Suppressor macrophage treated with lipopolysaccharide for 1 hour (primary cell): ENCODE results near the gene TTC23L.
"Not testable (repeated sequence)": the region's sequence is repeated elsewhere in the genome, so short reads cannot be mapped to it uniquely, and the experiment has no call there.

Source experiments
- DNase-seq, 3 donors: peaks; one replicate each; pipeline ENCODE4 v3.0.0-alpha.2; 2020 to 2022

Gene TTC23L

GRCh38 chr5:34838785-34839714, at the start of gene TTC23L:
TSS of gene TTC23L (plus strand) at chr5:34839164. CDS start at chr5:34840672, 1,508 bp downstream.
- peak; percentile 84 to 88 (median 86) for DNase-seq

- DNase-seq: no peak
Observed at GRCh38 chr5:34789639-34790038, 49.3 kb upstream of the TTC23L start.

- no peak for DNase-seq
Observed at GRCh38 chr5:34790069-34790468, 48.9 kb upstream of the TTC23L start.

- no peak for DNase-seq
Observed at GRCh38 chr5:34791761-34792244, 47.2 kb upstream of the TTC23L start.

- no peak for DNase-seq
Observed at GRCh38 chr5:34802834-34803563, 36.0 kb upstream of the TTC23L start.

- no peak for DNase-seq
Observed at GRCh38 chr5:34803974-34804732, 34.8 kb upstream of the TTC23L start.

- no peak for DNase-seq
Observed at GRCh38 chr5:34804913-34805312, 34.1 kb upstream of the TTC23L start.

GRCh38 chr5:34806532-34806931, 32.4 kb upstream of the TTC23L start:
- DNase-seq: no peak

- DNase-seq: no peak
Observed at GRCh38 chr5:34811706-34812105, 27.3 kb upstream of the TTC23L start.

- DNase-seq: no peak
Observed at GRCh38 chr5:34813509-34813908, 25.5 kb upstream of the TTC23L start.

GRCh38 chr5:34817558-34818351, 21.2 kb upstream of the TTC23L start:
- no peak for DNase-seq

- DNase-seq: no peak
Observed at GRCh38 chr5:34818717-34819116, 20.2 kb upstream of the TTC23L start.

GRCh38 chr5:34820593-34820992, 18.4 kb upstream of the TTC23L start:
- DNase-seq: no peak

GRCh38 chr5:34822956-34823715, 15.8 kb upstream of the TTC23L start:
- no peak for DNase-seq

- DNase-seq: no peak
Observed at GRCh38 chr5:34826347-34826746, 12.6 kb upstream of the TTC23L start.

- no peak for DNase-seq
Observed at GRCh38 chr5:34827588-34828506, 11.1 kb upstream of the TTC23L start.

GRCh38 chr5:34830827-34831226, 8.1 kb upstream of the TTC23L start:
- not testable (repeated sequence) for DNase-seq

- no peak for DNase-seq
Observed at GRCh38 chr5:34831303-34831702, 7.7 kb upstream of the TTC23L start.

- DNase-seq: no peak
Observed at GRCh38 chr5:34832568-34832967, 6.4 kb upstream of the TTC23L start.

- no peak for DNase-seq
Observed at GRCh38 chr5:34833090-34833489, 5.9 kb upstream of the TTC23L start.
